Measurements from ENCODE around the gene LBR. TPM values are rescaled to one million over a fixed set of nuclear protein-coding genes. Genes with fewer than 3 reads are reported as not detected.

LBR gene
- total and polyA plus RNA-seq, 5 donors from 2014 or later: 123 to 175 (median 140) TPM

DNA sequence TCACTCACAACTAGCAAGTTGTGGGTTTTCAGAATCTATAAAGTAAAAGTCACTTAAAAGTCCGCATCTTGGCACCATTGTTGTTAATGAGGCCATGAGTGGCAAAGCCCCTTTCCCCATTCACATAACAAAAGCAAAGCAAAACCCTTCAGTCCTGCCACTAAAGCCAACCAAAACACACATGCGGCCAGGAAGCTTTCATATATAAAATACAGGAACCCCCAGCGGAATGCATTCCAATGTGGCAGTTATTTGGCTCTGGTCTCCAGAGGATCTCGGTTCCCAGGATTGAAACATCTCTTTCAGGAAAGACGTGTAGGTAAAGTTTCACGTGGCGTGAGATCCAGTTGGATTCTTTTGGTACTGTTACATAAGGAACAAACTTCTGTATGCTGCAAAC lies 2.5 kb upstream of the LBR start:
- H3K27me3 Mint-ChIP-seq: peaks cover 14% of the 10 kb centered on the region
- H3K27ac ChIP-seq (ENCODE audit: insufficient read depth, low read length, poor library complexity, severe bottlenecking): no peak overlapping the region
- H3K27me3 ChIP-seq (ENCODE audit: control insufficient read depth, insufficient read depth, low read length): no peaks in the 10 kb centered on the region
- H3K9me3 ChIP-seq (ENCODE audit: control insufficient read depth in 2 of 2, low read length in 2 of 2): no peaks in the 10 kb centered on the region
- no peak for DNase-seq
- H3K36me3 Mint-ChIP-seq: no peaks in the 10 kb centered on the region
- no peak overlapping the region for H3K4me3 ChIP-seq (ENCODE audit: low read depth, low read length)
- H3K4me1 Mint-ChIP-seq: peaks cover 13 to 29% (median 24%) of the 10 kb centered on the region in 4 donors
- ATAC-seq (ENCODE audit: low read depth in 2 of 2): no peak
- H3K4me1 ChIP-seq (ENCODE audit: control insufficient read depth, insufficient read depth, low read length, poor library complexity, severe bottlenecking): peaks cover 25% of the 10 kb centered on the region
- no peak overlapping the region for H3K27ac Mint-ChIP-seq
- peak overlapping the region in 2 of 4 donors; percentile 22 to 49 for H3K4me3 Mint-ChIP-seq
- no peaks in the 10 kb centered on the region for H3K36me3 ChIP-seq (ENCODE audit: control insufficient read depth, insufficient read depth, low read length)
- no peaks in the 10 kb centered on the region for H3K9me3 Mint-ChIP-seq

DNA sequence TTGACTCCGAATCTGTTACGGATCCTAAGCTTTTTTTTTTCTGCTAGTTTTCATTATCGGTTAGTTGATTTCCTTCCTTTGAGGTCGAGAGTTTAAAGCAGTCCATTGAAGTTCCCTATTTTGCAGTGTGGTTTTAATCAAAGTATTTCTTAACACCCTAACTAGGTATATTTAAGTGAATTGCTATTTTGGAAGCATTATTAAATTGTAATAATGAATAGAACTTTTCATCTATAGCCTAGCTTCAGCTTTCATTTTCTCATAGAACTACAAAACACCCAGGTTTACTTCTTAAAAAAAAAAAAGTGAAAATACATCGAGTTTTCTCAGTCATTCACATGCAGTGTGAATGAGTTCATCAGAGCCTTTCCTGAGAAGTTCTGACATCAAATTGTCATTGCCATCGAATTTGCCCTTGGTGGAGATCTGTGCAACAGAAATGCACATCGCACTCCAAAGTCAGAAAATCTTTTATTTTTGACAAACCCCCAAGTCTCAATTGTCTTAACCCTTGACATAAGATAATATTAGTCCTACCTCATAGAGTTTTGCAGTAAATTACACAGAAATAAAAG lies 1.1 kb upstream of the LBR start:
- peaks cover 38% of the 10 kb centered on the region for H3K4me1 ChIP-seq (ENCODE audit: control insufficient read depth, insufficient read depth, low read length, poor library complexity, severe bottlenecking)
- H3K4me3 ChIP-seq (ENCODE audit: low read depth, low read length): peak overlapping the region; percentile 85
- ATAC-seq (ENCODE audit: low read depth in 2 of 2) (no peak), DNase-seq (no peak)
- Mint-ChIP-seq H3K27me3 (peaks cover 8% of the 10 kb centered on the region), H3K4me3 (peak overlapping the region; percentile 92 to 97 (median 96)), H3K36me3 (no peaks in the 10 kb centered on the region), H3K27ac (peak overlapping the region; percentile 81 to 97 (median 95)), H3K4me1 (peaks cover 23 to 42% (median 36%) of the 10 kb centered on the region in 4 donors), H3K9me3 (no peaks in the 10 kb centered on the region)
- H3K9me3 ChIP-seq (ENCODE audit: control insufficient read depth in 2 of 2, low read length in 2 of 2): no peaks in the 10 kb centered on the region
- no peaks in the 10 kb centered on the region for H3K27me3 ChIP-seq (ENCODE audit: control insufficient read depth, insufficient read depth, low read length)
- H3K36me3 ChIP-seq (ENCODE audit: control insufficient read depth, insufficient read depth, low read length): no peaks in the 10 kb centered on the region
- H3K27ac ChIP-seq (ENCODE audit: insufficient read depth, low read length, poor library complexity, severe bottlenecking): peak overlapping the region; percentile 94

DNA sequence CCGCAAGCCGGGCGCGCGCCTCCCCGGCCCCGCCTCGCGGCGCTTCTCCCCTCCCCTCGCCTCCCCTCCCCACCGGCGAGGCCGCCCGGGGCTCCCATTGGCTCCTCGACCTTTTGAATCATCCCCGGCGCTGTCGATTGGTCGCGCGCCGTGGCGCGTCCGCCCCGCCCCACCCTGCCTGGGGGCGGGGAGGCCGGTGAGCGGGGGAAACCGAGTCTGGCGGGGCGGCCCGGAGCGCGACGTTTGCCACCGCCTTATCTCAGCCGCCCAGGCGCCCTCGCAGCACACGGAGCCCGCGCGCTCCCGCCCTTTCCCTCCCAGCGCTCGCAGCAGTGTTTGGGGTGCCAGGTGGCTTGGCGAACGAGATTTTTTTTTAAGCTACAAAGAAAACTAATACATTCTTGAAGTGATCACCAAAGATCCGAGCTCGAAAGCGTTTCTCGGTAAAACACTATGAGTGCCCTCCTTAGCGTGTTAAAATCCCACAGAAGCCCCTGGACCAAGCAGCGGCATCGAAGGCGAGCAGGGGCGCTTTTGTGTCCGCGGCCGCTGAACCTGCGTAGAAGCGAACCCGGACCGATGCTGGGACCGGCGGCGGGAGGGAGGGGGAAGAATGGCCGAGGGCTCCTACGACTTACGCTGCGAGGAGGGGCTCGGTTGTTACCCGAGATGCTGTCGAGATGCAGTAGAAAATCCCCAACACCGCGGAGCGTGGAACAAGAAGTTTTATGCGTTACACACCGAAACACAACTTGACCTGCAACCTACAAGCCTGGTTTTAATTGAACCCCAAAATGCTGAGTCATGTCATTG lies 436 bp upstream of the LBR start:
- H3K4me3 Mint-ChIP-seq: peak overlapping the region; percentile 92 to 97 (median 96)
- H3K4me1 Mint-ChIP-seq: peaks cover 28 to 49% (median 43%) of the 10 kb centered on the region in 4 donors
- H3K9me3 Mint-ChIP-seq: no peaks in the 10 kb centered on the region
- Histone ChIP-seq H3K36me3 (ENCODE audit: control insufficient read depth, insufficient read depth, low read length) (peaks cover 1% of the 10 kb centered on the region), H3K27ac (ENCODE audit: insufficient read depth, low read length, poor library complexity, severe bottlenecking) (peak overlapping the region; percentile 94), H3K9me3 (ENCODE audit: control insufficient read depth in 2 of 2, low read length in 2 of 2) (no peaks in the 10 kb centered on the region), H3K4me3 (ENCODE audit: low read depth, low read length) (peak overlapping the region; percentile 85), H3K27me3 (ENCODE audit: control insufficient read depth, insufficient read depth, low read length) (no peaks in the 10 kb centered on the region), H3K4me1 (ENCODE audit: control insufficient read depth, insufficient read depth, low read length, poor library complexity, severe bottlenecking) (peaks cover 45% of the 10 kb centered on the region)
- peaks cover 5% of the 10 kb centered on the region for H3K36me3 Mint-ChIP-seq
- DNase-seq (peak; percentile 88 to 95 (median 91)), ATAC-seq (ENCODE audit: low read depth in 2 of 2) (peak; percentile 94 to 95)
- peak overlapping the region; percentile 81 to 97 (median 95) for H3K27ac Mint-ChIP-seq
- H3K27me3 Mint-ChIP-seq: peaks cover 8% of the 10 kb centered on the region

DNA sequence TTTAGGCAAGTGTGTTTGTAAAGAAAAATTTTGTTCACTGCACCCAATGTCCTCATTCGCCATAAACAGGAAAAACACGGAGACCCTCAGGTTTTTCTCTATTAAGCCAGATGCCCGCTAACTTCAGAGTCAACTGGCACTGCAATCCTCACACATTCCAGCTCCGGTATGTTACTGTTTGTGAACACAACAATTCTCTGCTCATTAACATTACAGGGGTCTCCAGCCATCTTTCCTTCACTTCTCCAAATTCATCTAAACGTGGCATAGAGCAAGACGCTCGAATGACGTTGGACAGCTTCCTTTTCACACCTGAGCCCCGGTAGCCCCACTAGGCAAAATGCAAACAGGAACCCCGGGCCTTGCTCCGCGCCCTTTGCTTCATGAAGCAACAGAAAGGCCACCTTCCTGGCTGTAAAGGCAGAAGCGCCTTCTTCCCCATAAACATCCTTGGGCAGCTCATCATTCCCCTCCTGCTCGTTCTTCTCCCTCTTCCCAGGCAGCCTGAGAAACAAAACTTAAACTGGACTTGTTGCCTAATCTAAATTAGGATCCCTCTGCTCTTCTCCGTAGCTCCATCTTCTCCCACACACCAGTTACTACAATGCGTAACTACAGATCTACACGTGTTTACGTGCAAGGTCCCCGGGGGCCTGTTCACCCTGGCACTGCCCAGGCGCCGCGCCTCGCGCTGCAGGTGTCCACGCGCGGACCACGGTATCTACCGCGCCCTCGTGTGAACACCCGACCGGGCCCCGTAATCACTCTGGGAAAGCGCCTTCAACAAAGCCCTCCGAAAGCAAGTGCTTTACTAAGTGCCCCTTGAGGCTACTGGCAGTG lies 1.2 kb downstream of the LBR start:
- Mint-ChIP-seq H3K36me3 (peaks cover 17% of the 10 kb centered on the region), H3K27me3 (peaks cover 8% of the 10 kb centered on the region), H3K4me3 (peak overlapping the region; percentile 92 to 98 (median 96)), H3K4me1 (peaks cover 41 to 65% (median 57%) of the 10 kb centered on the region in 4 donors), H3K9me3 (no peaks in the 10 kb centered on the region), H3K27ac (peak overlapping the region; percentile 90 to 92 (median 91))
- H3K36me3 ChIP-seq (ENCODE audit: control insufficient read depth, insufficient read depth, low read length): peaks cover 14% of the 10 kb centered on the region
- peaks cover 52% of the 10 kb centered on the region for H3K4me1 ChIP-seq (ENCODE audit: control insufficient read depth, insufficient read depth, low read length, poor library complexity, severe bottlenecking)
- no peaks in the 10 kb centered on the region for H3K27me3 ChIP-seq (ENCODE audit: control insufficient read depth, insufficient read depth, low read length)
- peak in 2 of 3 donors; percentile 32 to 68 for DNase-seq
- no peak for ATAC-seq (ENCODE audit: low read depth in 2 of 2)
- peak overlapping the region; percentile 94 for H3K27ac ChIP-seq (ENCODE audit: insufficient read depth, low read length, poor library complexity, severe bottlenecking)
- peak overlapping the region; percentile 93 for H3K4me3 ChIP-seq (ENCODE audit: low read depth, low read length)
- no peaks in the 10 kb centered on the region for H3K9me3 ChIP-seq (ENCODE audit: control insufficient read depth in 2 of 2, low read length in 2 of 2)

GRCh38 chr1:225425201-225425786 lies 2.5 kb downstream of the LBR start:
- peak overlapping the region; percentile 92 to 98 (median 96) for H3K4me3 Mint-ChIP-seq
- H3K27ac Mint-ChIP-seq: peak overlapping the region; percentile 82 to 92 (median 90)
- peaks cover 50 to 69% (median 63%) of the 10 kb centered on the region in 4 donors for H3K4me1 Mint-ChIP-seq
- Histone ChIP-seq H3K4me3 (ENCODE audit: low read depth, low read length) (peak overlapping the region; percentile 93), H3K27ac (ENCODE audit: insufficient read depth, low read length, poor library complexity, severe bottlenecking) (no peak overlapping the region), H3K9me3 (ENCODE audit: control insufficient read depth in 2 of 2, low read length in 2 of 2) (no peaks in the 10 kb centered on the region), H3K4me1 (ENCODE audit: control insufficient read depth, insufficient read depth, low read length, poor library complexity, severe bottlenecking) (peaks cover 52% of the 10 kb centered on the region), H3K27me3 (ENCODE audit: control insufficient read depth, insufficient read depth, low read length) (no peaks in the 10 kb centered on the region), H3K36me3 (ENCODE audit: control insufficient read depth, insufficient read depth, low read length) (peaks cover 24% of the 10 kb centered on the region)
- DNase-seq: peak in 1 of 3 donors; percentile 23
- H3K27me3 Mint-ChIP-seq: peaks cover 8% of the 10 kb centered on the region
- ATAC-seq (ENCODE audit: low read depth in 2 of 2): no peak
- H3K36me3 Mint-ChIP-seq: peaks cover 18% of the 10 kb centered on the region
- no peaks in the 10 kb centered on the region for H3K9me3 Mint-ChIP-seq

DNA sequence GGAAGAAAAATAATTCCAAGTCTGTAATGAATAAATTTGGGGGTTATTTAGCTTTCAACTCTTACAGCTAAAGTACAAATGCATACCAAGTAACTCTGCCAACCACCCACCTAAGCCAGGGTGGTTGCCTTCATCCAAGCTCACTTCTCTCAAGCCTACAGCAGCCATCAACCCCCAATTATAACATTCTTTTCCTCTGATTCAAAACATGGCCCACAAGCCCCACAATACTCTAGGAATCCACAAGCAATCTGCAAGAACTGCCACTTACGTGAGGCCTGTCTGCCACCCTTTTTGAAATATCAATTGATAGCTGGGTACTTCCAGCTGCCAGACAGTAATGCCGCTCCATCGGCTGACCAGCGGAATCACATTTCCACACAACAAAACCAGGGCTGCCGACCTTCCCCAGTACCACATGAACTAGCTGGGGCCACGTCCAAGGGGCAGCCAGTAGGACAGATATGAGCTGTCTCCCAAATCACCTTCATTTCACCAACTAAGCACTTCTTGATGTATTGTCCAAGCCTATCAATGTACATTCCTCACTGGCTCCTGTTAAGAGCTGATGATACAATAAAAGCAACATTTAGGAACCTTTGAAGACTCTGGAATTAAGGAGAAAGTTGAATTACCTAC lies 3.2 kb downstream of the LBR start:
- no peaks in the 10 kb centered on the region for H3K27me3 ChIP-seq (ENCODE audit: control insufficient read depth, insufficient read depth, low read length)
- peaks cover 52% of the 10 kb centered on the region for H3K4me1 ChIP-seq (ENCODE audit: control insufficient read depth, insufficient read depth, low read length, poor library complexity, severe bottlenecking)
- H3K9me3 Mint-ChIP-seq: no peaks in the 10 kb centered on the region
- H3K9me3 ChIP-seq (ENCODE audit: control insufficient read depth in 2 of 2, low read length in 2 of 2): no peaks in the 10 kb centered on the region
- ATAC-seq (ENCODE audit: low read depth in 2 of 2) (no peak), DNase-seq (no peak)
- H3K4me1 Mint-ChIP-seq: peaks cover 53 to 71% (median 64%) of the 10 kb centered on the region in 4 donors
- no peak overlapping the region for H3K27ac ChIP-seq (ENCODE audit: insufficient read depth, low read length, poor library complexity, severe bottlenecking)
- peaks cover 8% of the 10 kb centered on the region for H3K27me3 Mint-ChIP-seq
- H3K4me3 Mint-ChIP-seq: peak overlapping the region; percentile 61 to 98 (median 94)
- H3K36me3 ChIP-seq (ENCODE audit: control insufficient read depth, insufficient read depth, low read length): peaks cover 29% of the 10 kb centered on the region
- H3K36me3 Mint-ChIP-seq: peaks cover 21% of the 10 kb centered on the region
- peak overlapping the region in 2 of 3 donors; percentile 82 to 90 for H3K27ac Mint-ChIP-seq
- peak overlapping the region; percentile 93 for H3K4me3 ChIP-seq (ENCODE audit: low read depth, low read length)

GRCh38 chr1:225423518-225423855 lies 4.4 kb downstream of the LBR start:
- H3K9me3 Mint-ChIP-seq: no peaks in the 10 kb centered on the region
- H3K4me1 Mint-ChIP-seq: peaks cover 52 to 66% (median 58%) of the 10 kb centered on the region in 4 donors
- peaks cover 45% of the 10 kb centered on the region for H3K4me1 ChIP-seq (ENCODE audit: control insufficient read depth, insufficient read depth, low read length, poor library complexity, severe bottlenecking)
- no peaks in the 10 kb centered on the region for H3K9me3 ChIP-seq (ENCODE audit: control insufficient read depth in 2 of 2, low read length in 2 of 2)
- no peaks in the 10 kb centered on the region for H3K27me3 ChIP-seq (ENCODE audit: control insufficient read depth, insufficient read depth, low read length)
- ATAC-seq (ENCODE audit: low read depth in 2 of 2) (no peak), DNase-seq (no peak)
- H3K4me3 ChIP-seq (ENCODE audit: low read depth, low read length): peak overlapping the region; percentile 42
- H3K27ac ChIP-seq (ENCODE audit: insufficient read depth, low read length, poor library complexity, severe bottlenecking): no peak overlapping the region
- peaks cover 40% of the 10 kb centered on the region for H3K36me3 ChIP-seq (ENCODE audit: control insufficient read depth, insufficient read depth, low read length)
- peak overlapping the region; percentile 33 to 92 (median 68) for H3K4me3 Mint-ChIP-seq
- H3K36me3 Mint-ChIP-seq: peaks cover 29% of the 10 kb centered on the region
- H3K27ac Mint-ChIP-seq: peak overlapping the region; percentile 73 to 95 (median 90)
- no peaks in the 10 kb centered on the region for H3K27me3 Mint-ChIP-seq

All from CD4-positive, CD25-positive, alpha-beta regulatory T cell (primary cell).